HG03045 (cell line): ENCODE data around the gene DOHH.

ENCODE experiments used
- ATAC-seq: cut with Tn5 transposase; IDR thresholded peaks from one replicate; pipeline ENCODE4 v1.9.1; 2021; ENCODE audit warnings: mild to moderate bottlenecking, moderate library complexity; ENCODE audit not compliant: unreplicated experiment

DOHH gene

DNA sequence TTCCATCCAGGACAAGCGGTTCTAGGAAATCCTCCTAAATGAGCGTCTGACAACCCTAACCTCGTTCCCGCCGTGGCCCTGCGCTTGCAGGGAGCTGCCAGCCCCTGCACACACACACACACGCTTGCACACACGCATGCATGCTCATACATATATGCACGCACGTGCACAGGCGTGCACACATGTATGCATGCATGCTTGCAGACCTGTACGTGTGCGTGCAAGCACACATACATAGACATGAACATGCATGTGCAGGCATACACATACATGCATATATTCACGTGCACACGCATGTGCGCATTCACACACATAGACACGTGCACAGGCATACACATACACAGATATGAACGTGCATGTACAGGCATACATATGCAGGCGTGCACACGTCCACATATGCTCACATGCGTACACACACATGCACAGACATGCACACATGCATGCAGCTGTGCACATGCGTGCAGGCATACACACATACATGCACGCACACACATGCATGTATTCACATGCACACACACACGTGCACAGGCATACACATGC lies 55.7 kb downstream of the DOHH start:
- ATAC-seq, result no peak

DNA sequence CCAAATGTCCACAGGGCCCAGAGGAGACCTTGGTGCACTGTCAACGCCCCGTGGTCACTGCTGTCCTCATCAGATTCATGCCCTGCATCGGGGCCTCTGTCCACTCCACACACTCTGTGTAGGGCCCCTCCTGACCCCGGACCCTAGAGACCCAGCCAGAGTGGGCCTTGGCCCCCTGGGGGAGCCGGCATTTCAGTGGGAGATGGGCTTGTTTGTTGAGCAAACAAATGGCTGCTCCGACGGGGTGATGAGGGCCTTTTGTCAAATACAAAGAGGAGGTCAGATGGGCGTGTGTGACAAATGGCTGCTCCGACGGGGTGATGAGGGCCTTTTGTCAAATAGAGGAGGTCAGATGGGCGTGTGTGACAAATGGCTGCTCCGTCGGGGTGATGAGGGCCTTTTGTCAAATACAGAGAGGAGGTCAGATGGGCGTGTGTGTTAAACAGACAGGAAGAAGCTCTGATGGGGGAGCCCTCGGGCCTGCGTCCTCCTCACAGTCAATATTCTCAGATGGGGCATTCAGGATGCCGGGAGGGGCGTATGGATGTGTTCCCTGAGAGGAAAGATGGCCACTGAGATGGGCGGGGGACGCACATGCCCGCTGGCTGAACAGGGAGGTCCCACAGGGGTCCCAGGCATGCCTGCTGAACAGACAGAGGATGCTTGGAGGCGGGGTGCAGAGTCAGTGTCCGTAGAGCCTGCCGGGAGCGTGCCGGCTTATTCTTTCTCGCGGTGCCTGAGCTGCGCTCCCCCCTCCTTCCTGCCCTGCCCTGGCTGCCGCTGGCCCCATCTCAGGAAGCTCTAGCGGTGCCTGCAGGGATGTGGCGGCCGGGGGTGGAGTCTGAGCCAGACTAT lies 56.4 kb downstream of the DOHH start:
- no peak for ATAC-seq

- no peak for ATAC-seq
Measured at GRCh38 chr19:3442487-3443071, 57.9 kb downstream of the DOHH start.

DNA sequence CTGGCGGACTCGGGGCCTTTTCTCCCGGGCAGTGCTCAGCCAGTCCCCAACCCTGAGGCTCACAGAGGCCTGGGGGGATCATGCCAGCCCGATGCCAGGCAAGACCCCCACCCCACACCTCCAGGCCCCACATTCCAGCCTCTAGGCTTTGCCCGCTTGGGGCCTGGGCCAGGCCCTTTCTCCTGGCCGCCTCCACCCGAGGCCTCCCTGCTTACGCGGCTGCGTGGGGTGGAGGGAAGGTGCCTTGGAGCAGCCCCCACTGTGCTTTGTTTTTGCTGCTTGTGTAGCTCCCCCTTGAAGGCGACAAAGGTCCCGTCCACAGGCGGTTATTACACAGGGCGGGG lies 58.5 kb downstream of the DOHH start:
- no peak for ATAC-seq

DNA sequence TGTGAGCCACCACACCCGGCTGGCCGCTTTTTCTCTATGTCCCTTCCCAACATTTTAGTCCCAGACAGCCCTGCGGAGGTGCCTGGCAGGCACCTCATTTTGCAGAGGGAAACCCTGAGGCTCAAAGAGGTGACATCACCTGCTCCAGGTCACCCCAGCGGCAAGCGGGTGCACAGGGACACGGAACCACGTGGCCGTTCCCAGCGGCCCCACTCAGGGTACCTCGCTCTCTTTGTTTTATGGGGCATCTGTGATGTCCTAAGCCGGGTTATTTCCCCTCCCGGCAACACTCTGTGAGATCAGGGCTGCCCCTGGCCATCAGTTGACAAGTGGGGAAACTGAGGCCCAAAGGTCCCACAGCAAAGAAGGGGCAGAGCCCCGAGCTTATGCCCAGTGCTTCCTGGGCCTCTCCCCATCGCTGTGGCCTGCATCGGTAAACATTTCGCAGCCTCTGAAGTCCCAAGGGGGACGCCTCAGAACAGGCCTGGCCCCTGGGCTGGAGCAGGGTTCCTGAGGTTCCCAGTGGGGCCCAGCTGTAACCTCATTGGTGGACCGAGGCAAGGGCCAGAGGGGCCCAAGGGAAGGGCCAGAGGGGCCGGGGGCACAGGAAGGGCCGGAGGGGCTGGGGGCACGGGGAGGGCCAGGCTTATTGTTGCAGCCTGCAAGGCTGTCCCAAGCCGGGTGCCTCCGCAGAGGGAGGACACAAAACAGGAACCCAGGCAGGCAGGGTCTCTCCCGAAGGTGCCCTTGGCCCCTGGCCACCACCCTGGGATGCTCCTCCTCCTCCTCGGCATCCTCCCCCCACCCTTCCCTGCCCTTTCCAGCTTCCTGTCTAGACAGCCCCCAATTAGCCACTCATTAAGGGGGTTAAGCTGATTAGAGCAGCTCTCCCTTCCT lies 59.1 kb downstream of the DOHH start:
- ATAC-seq, result no peak
